ENCODE data around the gene ZNF793. TPM values are rescaled to one million over a fixed set of nuclear protein-coding genes. Genes with fewer than 3 reads are reported as not detected.

Gene ZNF793
- total RNA-seq, 1 donor from 2014 or later, result 20.5 TPM

- Mint-ChIP-seq H3K36me3 (peaks cover 22% of the 10 kb centered on the region), H3K4me3 (peak within 1 kb of the TSS; percentile 98), H3K27ac (peak within 1 kb of the TSS; percentile 95), H3K9me3 (peaks cover 12% of the 10 kb centered on the region), H3K27me3 (no peaks in the 10 kb centered on the region), H3K4me1 (ENCODE audit: unreplicated experiment) (peaks cover 24% of the 10 kb centered on the region)
- TF ChIP-seq, protein P1, sequence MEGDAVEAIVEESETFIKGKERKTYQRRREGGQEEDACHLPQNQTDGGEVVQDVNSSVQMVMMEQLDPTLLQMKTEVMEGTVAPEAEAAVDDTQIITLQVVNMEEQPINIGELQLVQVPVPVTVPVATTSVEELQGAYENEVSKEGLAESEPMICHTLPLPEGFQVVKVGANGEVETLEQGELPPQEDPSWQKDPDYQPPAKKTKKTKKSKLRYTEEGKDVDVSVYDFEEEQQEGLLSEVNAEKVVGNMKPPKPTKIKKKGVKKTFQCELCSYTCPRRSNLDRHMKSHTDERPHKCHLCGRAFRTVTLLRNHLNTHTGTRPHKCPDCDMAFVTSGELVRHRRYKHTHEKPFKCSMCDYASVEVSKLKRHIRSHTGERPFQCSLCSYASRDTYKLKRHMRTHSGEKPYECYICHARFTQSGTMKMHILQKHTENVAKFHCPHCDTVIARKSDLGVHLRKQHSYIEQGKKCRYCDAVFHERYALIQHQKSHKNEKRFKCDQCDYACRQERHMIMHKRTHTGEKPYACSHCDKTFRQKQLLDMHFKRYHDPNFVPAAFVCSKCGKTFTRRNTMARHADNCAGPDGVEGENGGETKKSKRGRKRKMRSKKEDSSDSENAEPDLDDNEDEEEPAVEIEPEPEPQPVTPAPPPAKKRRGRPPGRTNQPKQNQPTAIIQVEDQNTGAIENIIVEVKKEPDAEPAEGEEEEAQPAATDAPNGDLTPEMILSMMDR (conservative IDR thresholded peaks at IDR 0.05), result no peak
- peak; percentile 89 for DNase-seq (ENCODE audit: extremely low spot score, unreplicated experiment)
These were observed 37.6 kb upstream of the ZNF793 start, which contains the start of gene ZNF570 for GRCh38 chr19:37468961-37469777. Gene ZNF570, plus strand, starts transcription at chr19:37469356. Its CDS starts 999 bp downstream, at chr19:37470355.

DNA sequence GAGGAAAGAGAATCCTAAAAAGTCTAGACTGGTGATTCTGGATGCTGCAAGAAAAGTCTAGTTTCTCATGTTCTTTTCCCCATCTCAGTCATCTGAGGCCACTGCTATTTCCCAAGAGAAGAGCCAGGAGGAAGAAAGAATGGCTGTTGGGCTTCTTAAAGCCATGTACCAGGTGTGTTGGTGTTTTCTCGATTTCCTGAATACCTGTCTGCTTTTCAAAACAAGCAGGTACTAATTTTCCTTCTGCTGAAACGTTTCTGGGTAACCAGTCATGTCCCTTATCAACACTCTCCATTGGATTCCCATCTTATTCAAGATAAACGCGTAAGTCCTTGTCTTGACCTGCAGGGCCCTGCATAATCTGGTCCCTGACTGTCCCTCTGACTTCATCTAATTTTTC is 36.5 kb upstream of the ZNF793 start:
- TF ChIP-seq, protein P1 (conservative IDR thresholded peaks at IDR 0.05), result peak; percentile 29
- peaks cover 15% of the 10 kb centered on the region for H3K36me3 Mint-ChIP-seq
- peaks cover 7% of the 10 kb centered on the region for H3K9me3 Mint-ChIP-seq
- DNase-seq (ENCODE audit: extremely low spot score, unreplicated experiment), result no peak
- H3K27me3 Mint-ChIP-seq, result no peaks in the 10 kb centered on the region
- peak overlapping the region; percentile 95 for H3K27ac Mint-ChIP-seq
- peaks cover 24% of the 10 kb centered on the region for H3K4me1 Mint-ChIP-seq (ENCODE audit: unreplicated experiment)
- peak overlapping the region; percentile 98 for H3K4me3 Mint-ChIP-seq

- Mint-ChIP-seq H3K9me3 (peaks cover 7% of the 10 kb centered on the region), H3K36me3 (peaks cover 33% of the 10 kb centered on the region), H3K4me3 (no peak overlapping the region), H3K27me3 (no peaks in the 10 kb centered on the region), H3K27ac (no peak overlapping the region), H3K4me1 (ENCODE audit: unreplicated experiment) (peaks cover 20% of the 10 kb centered on the region)
- no peak for DNase-seq (ENCODE audit: extremely low spot score, unreplicated experiment)
- TF ChIP-seq, protein P1 (conservative IDR thresholded peaks at IDR 0.05), result no peak
These were observed 34.6 kb upstream of the ZNF793 start for GRCh38 chr19:37472165-37472564.

GRCh38 chr19:37484406-37485168 is 22.2 kb upstream of the ZNF793 start:
- peaks cover 60% of the 10 kb centered on the region for H3K36me3 Mint-ChIP-seq
- H3K4me1 Mint-ChIP-seq (ENCODE audit: unreplicated experiment), result no peaks in the 10 kb centered on the region
- no peaks in the 10 kb centered on the region for H3K27me3 Mint-ChIP-seq
- no peak overlapping the region for H3K27ac Mint-ChIP-seq
- H3K9me3 Mint-ChIP-seq, result peaks cover 43% of the 10 kb centered on the region
- no peak for DNase-seq (ENCODE audit: extremely low spot score, unreplicated experiment)
- no peak overlapping the region for H3K4me3 Mint-ChIP-seq
- TF ChIP-seq, protein P1 (conservative IDR thresholded peaks at IDR 0.05), result no peak

DNA sequence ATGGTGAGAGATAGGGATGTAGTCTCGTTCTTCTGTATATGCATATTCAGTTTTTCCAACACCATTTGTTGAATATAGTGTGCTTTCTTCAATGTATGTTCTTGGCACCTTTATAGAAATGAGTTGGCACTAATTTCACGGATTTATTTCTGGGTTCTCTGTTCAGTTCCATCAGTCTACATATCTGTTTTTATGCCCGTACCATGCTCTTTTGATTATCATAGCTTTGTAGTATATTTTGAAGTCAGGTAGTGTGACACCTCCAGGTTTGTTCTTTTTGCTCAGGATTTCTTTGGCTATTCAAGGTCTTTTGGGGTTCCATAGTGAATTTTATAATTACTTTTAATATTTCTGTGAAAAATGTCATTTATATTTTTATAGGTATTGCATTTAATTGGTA is 14.5 kb upstream of the ZNF793 start:
- Mint-ChIP-seq H3K27me3 (no peaks in the 10 kb centered on the region), H3K27ac (no peak overlapping the region), H3K4me3 (no peak overlapping the region), H3K36me3 (peaks cover 9% of the 10 kb centered on the region), H3K9me3 (peaks cover 14% of the 10 kb centered on the region), H3K4me1 (ENCODE audit: unreplicated experiment) (no peaks in the 10 kb centered on the region)
- DNase-seq (ENCODE audit: extremely low spot score, unreplicated experiment), result no peak
- TF ChIP-seq, protein P1 (conservative IDR thresholded peaks at IDR 0.05), result no peak
